ENCODE data around the gene PPIP5K2.

DNA sequence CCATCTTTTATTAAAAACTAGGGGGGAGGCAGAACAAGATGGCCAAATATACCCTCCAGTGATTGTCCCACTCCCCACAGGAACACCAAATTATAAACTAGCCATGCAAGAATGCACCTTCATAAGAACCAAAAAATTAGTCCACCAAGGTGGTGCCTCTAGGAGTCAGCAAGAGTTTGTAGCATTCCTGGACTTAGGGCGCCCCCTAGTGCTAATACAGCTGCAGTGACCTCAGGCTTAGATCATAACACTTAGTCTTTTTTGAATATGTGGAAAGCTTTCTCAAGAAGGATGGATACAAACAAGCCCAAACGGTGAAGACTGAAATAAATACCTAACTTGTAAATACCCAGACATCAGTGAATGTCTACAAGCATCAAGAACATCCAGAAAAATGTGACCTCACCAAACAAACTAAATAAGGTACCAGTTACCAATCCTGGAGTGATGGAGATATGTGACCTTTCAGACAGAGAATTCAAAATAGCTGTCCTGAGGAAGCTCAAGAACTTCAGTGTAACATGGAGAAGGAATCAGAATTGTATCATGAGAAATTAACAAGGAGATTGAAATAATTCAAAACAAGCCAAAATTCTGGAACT is 19.3 kb downstream of the PPIP5K2 start:
- TF ChIP-seq, protein P1, sequence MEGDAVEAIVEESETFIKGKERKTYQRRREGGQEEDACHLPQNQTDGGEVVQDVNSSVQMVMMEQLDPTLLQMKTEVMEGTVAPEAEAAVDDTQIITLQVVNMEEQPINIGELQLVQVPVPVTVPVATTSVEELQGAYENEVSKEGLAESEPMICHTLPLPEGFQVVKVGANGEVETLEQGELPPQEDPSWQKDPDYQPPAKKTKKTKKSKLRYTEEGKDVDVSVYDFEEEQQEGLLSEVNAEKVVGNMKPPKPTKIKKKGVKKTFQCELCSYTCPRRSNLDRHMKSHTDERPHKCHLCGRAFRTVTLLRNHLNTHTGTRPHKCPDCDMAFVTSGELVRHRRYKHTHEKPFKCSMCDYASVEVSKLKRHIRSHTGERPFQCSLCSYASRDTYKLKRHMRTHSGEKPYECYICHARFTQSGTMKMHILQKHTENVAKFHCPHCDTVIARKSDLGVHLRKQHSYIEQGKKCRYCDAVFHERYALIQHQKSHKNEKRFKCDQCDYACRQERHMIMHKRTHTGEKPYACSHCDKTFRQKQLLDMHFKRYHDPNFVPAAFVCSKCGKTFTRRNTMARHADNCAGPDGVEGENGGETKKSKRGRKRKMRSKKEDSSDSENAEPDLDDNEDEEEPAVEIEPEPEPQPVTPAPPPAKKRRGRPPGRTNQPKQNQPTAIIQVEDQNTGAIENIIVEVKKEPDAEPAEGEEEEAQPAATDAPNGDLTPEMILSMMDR (IDR thresholded peaks at IDR 0.05) = peak; percentile 98
- no peak for TF ChIP-seq EZH2phosphoT487 (IDR thresholded peaks at IDR 0.05)

All from neural progenitor cell (in vitro differentiated cells).